Tibial nerve (tissue), 4 donors: ENCODE results near the gene MED9. TPM values are rescaled to one million over a fixed set of nuclear protein-coding genes. Genes with fewer than 3 reads are reported as not detected.

Source experiments
- DNase-seq, 2 donors: peaks; one replicate each; pipeline ENCODE4 v3.0.0-alpha.2; 2019; ENCODE audit warnings: low spot score in 2 of 2
- H3K27ac ChIP-seq, 4 donors: fragments of 200-600 bp; sonication (generic) in 3 of 4; one replicate each; pipeline ENCODE4 v1.5.1; 2017 to 2019; ENCODE audit warnings: mild to moderate bottlenecking in 1 of 4
- H3K27me3 ChIP-seq, 2 donors: fragments of 200-600 bp; sonication (generic) in 1 of 2; one replicate each; pipeline versions ENCODE4 v1.5.1 to v1.6.0; 2017 to 2019
- H3K36me3 ChIP-seq, 3 donors: fragments of 200-600 bp; sonication (generic); one replicate each; pipeline ENCODE4 v1.5.1; 2018 to 2019
- H3K4me1 ChIP-seq, 4 donors: fragments of 200-600 bp; sonication (generic) in 3 of 4; one replicate each; pipeline ENCODE4 v1.5.1; 2017 to 2019
- H3K4me3 ChIP-seq, 4 donors: fragments of 200-600 bp; sonication (generic) in 3 of 4; one replicate each; pipeline ENCODE4 v1.5.1; 2017 to 2019; ENCODE audit warnings: mild to moderate bottlenecking in 1 of 4, moderate library complexity in 1 of 4
- H3K9me3 ChIP-seq, 4 donors: fragments of 200-600 bp; sonication (generic) in 3 of 4; one replicate each; pipeline ENCODE4 v1.5.1; 2017 to 2019
- CTCF ChIP-seq, 5 experiments: fragments of 200-600 bp in 3 of 5; fragments of 450-650 bp in 2 of 5; sonication (generic) in 3 of 5; IDR thresholded peaks; one replicate each; pipeline ENCODE4 v1.5.1; 2016 to 2019; ENCODE audit warnings: antibody characterized with exemption in 5 of 5, mild to moderate bottlenecking in 3 of 5, moderate library complexity in 2 of 5
- EP300 ChIP-seq, 2 donors: sonication (generic); formaldehyde crosslinking; IDR thresholded peaks; one replicate each; pipeline ENCODE4 v1.6.1; 2017; ENCODE audit warnings: antibody characterized with exemption in 2 of 2, mild to moderate bottlenecking in 1 of 2
- POLR2A ChIP-seq, 2 donors: fragments of 450-650 bp; IDR thresholded peaks; one replicate each; pipeline ENCODE4 v1.6.1; 2017; ENCODE audit warnings: antibody characterized with exemption in 2 of 2, mild to moderate bottlenecking in 2 of 2, moderate library complexity in 2 of 2
- WGBS, 2 donors: methylation state at CpG; one replicate each; pipeline ENCODE4 v1.1.5; 2018; 5-methylcytosine and 5-hydroxymethylcytosine counted together
- total RNA-seq, 4 donors: library from RNA; depleted of rRNA; stranded (reverse); fragments of >200 nt; gene quantifications; one replicate each; pipeline ENCODE4 v1.1.0, GENCODE V29; 2016

Gene MED9
- total RNA-seq, 4 donors from 2014 or later = 8.0 to 17.5 (median 13.6) TPM

- H3K4me1 ChIP-seq = peaks cover 0 to 13% (median 0%) of the 10 kb centered on the region in 4 donors
- no peaks in the 10 kb centered on the region for H3K36me3 ChIP-seq
- H3K4me3 ChIP-seq = no peak overlapping the region
- DNase-seq = no peak
- H3K27ac ChIP-seq = peak overlapping the region in 2 of 4 donors; percentile 47 to 50
- WGBS, 2 donors = 92 to 93% methylated on average over 11 of the region's 11 CpGs
- H3K9me3 ChIP-seq = no peaks in the 10 kb centered on the region
- TF ChIP-seq CTCF (IDR thresholded peaks at IDR 0.05) = no peak
- TF ChIP-seq EP300 (IDR thresholded peaks at IDR 0.05) = no peak
- no peak for TF ChIP-seq POLR2A (IDR thresholded peaks at IDR 0.05)
- H3K27me3 ChIP-seq = no peaks in the 10 kb centered on the region
Measured at GRCh38 chr17:17440938-17441675, 35.7 kb upstream of the MED9 start.

GRCh38 chr17:17443173-17443572, 33.6 kb upstream of the MED9 start:
- Histone ChIP-seq H3K4me1 (peaks cover 0 to 18% (median 2%) of the 10 kb centered on the region in 4 donors), H3K9me3 (no peaks in the 10 kb centered on the region), H3K4me3 (no peak overlapping the region), H3K27ac (peak overlapping the region in 1 of 4 donors; percentile 40), H3K27me3 (no peaks in the 10 kb centered on the region), H3K36me3 (no peaks in the 10 kb centered on the region)
- WGBS, 2 donors = 65 to 72% methylated on average over 14 of the region's 14 CpGs
- no peak for TF ChIP-seq CTCF (IDR thresholded peaks at IDR 0.05)
- TF ChIP-seq EP300 (IDR thresholded peaks at IDR 0.05) = peak in 1 of 2 donors; percentile 51
- no peak for DNase-seq

GRCh38 chr17:17445296-17445924, 31.4 kb upstream of the MED9 start:
- H3K27me3 ChIP-seq = no peaks in the 10 kb centered on the region
- H3K9me3 ChIP-seq = no peaks in the 10 kb centered on the region
- TF ChIP-seq EP300 (IDR thresholded peaks at IDR 0.05) (no peak), CTCF (IDR thresholded peaks at IDR 0.05) (no peak), POLR2A (IDR thresholded peaks at IDR 0.05) (no peak)
- no peak overlapping the region for H3K4me3 ChIP-seq
- 71 to 75% methylated on average over 8 of the region's 8 CpGs for WGBS, 2 donors
- H3K36me3 ChIP-seq = no peaks in the 10 kb centered on the region
- H3K4me1 ChIP-seq = peaks cover 0 to 18% (median 2%) of the 10 kb centered on the region in 4 donors
- peak overlapping the region; percentile 19 to 77 (median 58) for H3K27ac ChIP-seq
- DNase-seq = no peak

- Histone ChIP-seq H3K9me3 (no peaks in the 10 kb centered on the region), H3K27ac (peak overlapping the region; percentile 40 to 77 (median 58)), H3K36me3 (no peaks in the 10 kb centered on the region), H3K4me3 (no peak overlapping the region), H3K27me3 (no peaks in the 10 kb centered on the region), H3K4me1 (peaks cover 0 to 18% (median 2%) of the 10 kb centered on the region in 4 donors)
- 33 to 48% methylated on average over 12 of the region's 12 CpGs for WGBS, 2 donors
- DNase-seq = peak; percentile 67 to 72
- TF ChIP-seq CTCF (IDR thresholded peaks at IDR 0.05) (no peak), POLR2A (IDR thresholded peaks at IDR 0.05) (no peak), EP300 (IDR thresholded peaks at IDR 0.05) (peak; percentile 26 to 77)
Measured at GRCh38 chr17:17445925-17446665, 30.7 kb upstream of the MED9 start.
